HEK293 (cell line): ENCODE data around the gene PDK2.

Source experiments
- CTCF ChIP-seq: fragments of 450-650 bp; formaldehyde crosslinking; IDR thresholded peaks from 2 replicates; pipeline ENCODE4 v1.5.1; 2016; ENCODE audit warnings: missing biosample characterization, missing genetic modification characterization
- KLF8 ChIP-seq: fragments of 450-650 bp; formaldehyde crosslinking; IDR thresholded peaks from 2 replicates; pipeline ENCODE4 v1.5.1; 2016; ENCODE audit warnings: missing biosample characterization, missing genetic modification characterization
- KLF9 ChIP-seq: fragments of 450-650 bp; formaldehyde crosslinking; IDR thresholded peaks from 2 replicates; pipeline ENCODE4 v1.5.1; 2016; ENCODE audit warnings: missing biosample characterization, missing genetic modification characterization, low read depth
- OVOL3 ChIP-seq: fragments of 450-650 bp; formaldehyde crosslinking; IDR thresholded peaks from 2 replicates; pipeline ENCODE4 v1.5.1; 2016; ENCODE audit warnings: missing biosample characterization, missing genetic modification characterization
- ZBTB49 ChIP-seq: fragments of 450-650 bp; formaldehyde crosslinking; IDR thresholded peaks from 2 replicates; pipeline ENCODE4 v1.5.1; 2016; ENCODE audit warnings: missing biosample characterization, missing genetic modification characterization, low read depth
- ZFP69B ChIP-seq: fragments of 450-650 bp; formaldehyde crosslinking; IDR thresholded peaks from 2 replicates; pipeline ENCODE4 v1.5.1; 2016; ENCODE audit warnings: missing biosample characterization, missing genetic modification characterization
- ZNF132 ChIP-seq: fragments of 450-650 bp; formaldehyde crosslinking; IDR thresholded peaks from 2 replicates; pipeline ENCODE4 v1.5.1; 2017; ENCODE audit warnings: missing biosample characterization, missing genetic modification characterization, borderline replicate concordance
- ZNF140 ChIP-seq: fragments of 450-650 bp; formaldehyde crosslinking; IDR thresholded peaks from 2 replicates; pipeline ENCODE4 v1.5.1; 2016; ENCODE audit warnings: missing biosample characterization, missing genetic modification characterization
- ZNF157 ChIP-seq: fragments of 450-650 bp; formaldehyde crosslinking; IDR thresholded peaks from 2 replicates; pipeline ENCODE4 v1.5.1; 2016; ENCODE audit warnings: missing biosample characterization, missing genetic modification characterization
- ZNF18 ChIP-seq: fragments of 450-650 bp; formaldehyde crosslinking; IDR thresholded peaks from 2 replicates; pipeline ENCODE4 v1.5.1; 2016; ENCODE audit warnings: missing biosample characterization, missing genetic modification characterization
- ZNF202 ChIP-seq: fragments of 450-650 bp; formaldehyde crosslinking; IDR thresholded peaks from 2 replicates; pipeline ENCODE4 v1.5.1; 2016; ENCODE audit warnings: missing biosample characterization, missing genetic modification characterization, borderline replicate concordance
- ZNF211 ChIP-seq: fragments of 450-650 bp; formaldehyde crosslinking; IDR thresholded peaks from 2 replicates; pipeline ENCODE4 v1.5.1; 2016; ENCODE audit warnings: low read depth, missing biosample characterization, missing genetic modification characterization
- ZNF23 ChIP-seq: fragments of 450-650 bp; formaldehyde crosslinking; IDR thresholded peaks from 2 replicates; pipeline ENCODE4 v1.5.1; 2016; ENCODE audit warnings: missing biosample characterization, missing genetic modification characterization, borderline replicate concordance
- ZNF324 ChIP-seq: fragments of 450-650 bp; formaldehyde crosslinking; IDR thresholded peaks from 2 replicates; pipeline ENCODE4 v1.5.1; 2016; ENCODE audit warnings: missing biosample characterization, missing genetic modification characterization
- ZNF391 ChIP-seq: fragments of 450-650 bp; formaldehyde crosslinking; IDR thresholded peaks from 2 replicates; pipeline ENCODE4 v1.5.1; 2016; ENCODE audit warnings: low read depth, missing biosample characterization, missing genetic modification characterization, borderline replicate concordance
- ZNF514 ChIP-seq: fragments of 450-650 bp; formaldehyde crosslinking; IDR thresholded peaks from 2 replicates; pipeline ENCODE4 v1.5.1; 2016; ENCODE audit warnings: missing biosample characterization, missing genetic modification characterization
- ZNF518A ChIP-seq: fragments of 450-650 bp; formaldehyde crosslinking; conservative IDR thresholded peaks from 2 replicates; pipeline ENCODE4 v1.5.1; 2016; ENCODE audit warnings: low read depth, missing biosample characterization, missing genetic modification characterization
- ZNF530 ChIP-seq: fragments of 450-650 bp; formaldehyde crosslinking; IDR thresholded peaks from 2 replicates; pipeline ENCODE4 v1.5.1; 2016; ENCODE audit warnings: low read depth, missing biosample characterization, missing genetic modification characterization
- ZNF558 ChIP-seq: fragments of 450-650 bp; formaldehyde crosslinking; IDR thresholded peaks from 2 replicates; pipeline ENCODE4 v1.5.1; 2016; ENCODE audit warnings: missing biosample characterization, missing genetic modification characterization
- ZNF585B ChIP-seq: fragments of 450-650 bp; formaldehyde crosslinking; IDR thresholded peaks from 2 replicates; pipeline ENCODE4 v1.5.1; 2016; ENCODE audit warnings: missing biosample characterization, missing genetic modification characterization
- ZNF600 ChIP-seq: fragments of 450-650 bp; formaldehyde crosslinking; IDR thresholded peaks from 2 replicates; pipeline ENCODE4 v1.5.1; 2016; ENCODE audit warnings: missing biosample characterization, missing genetic modification characterization
- ZNF624 ChIP-seq: fragments of 450-650 bp; formaldehyde crosslinking; IDR thresholded peaks from 2 replicates; pipeline ENCODE4 v1.5.1; 2017; ENCODE audit warnings: missing biosample characterization, missing genetic modification characterization
- ZNF645 ChIP-seq: fragments of 450-650 bp; formaldehyde crosslinking; IDR thresholded peaks from 2 replicates; pipeline ENCODE4; 2016; ENCODE audit warnings: missing biosample characterization, missing genetic modification characterization
- ZNF660 ChIP-seq: fragments of 450-650 bp; IDR thresholded peaks from 2 replicates; pipeline ENCODE4 v1.5.1; 2018; ENCODE audit warnings: missing biosample characterization, mild to moderate bottlenecking, missing genetic modification characterization
- ZNF664 ChIP-seq: fragments of 450-650 bp; formaldehyde crosslinking; IDR thresholded peaks from 2 replicates; pipeline ENCODE4 v1.5.1; 2016; ENCODE audit warnings: missing biosample characterization, missing genetic modification characterization
- ZNF677 ChIP-seq: fragments of 450-650 bp; IDR thresholded peaks from 2 replicates; pipeline ENCODE4 v1.5.0; 2018; ENCODE audit warnings: missing biosample characterization, mild to moderate bottlenecking, missing genetic modification characterization, moderate library complexity
- ZNF76 ChIP-seq: fragments of 450-650 bp; formaldehyde crosslinking; IDR thresholded peaks from 2 replicates; pipeline ENCODE4; 2016; ENCODE audit warnings: low read depth, missing biosample characterization, missing genetic modification characterization, borderline replicate concordance
- ZNF768 ChIP-seq: fragments of 450-650 bp; formaldehyde crosslinking; IDR thresholded peaks from 2 replicates; pipeline ENCODE4 v1.5.1; 2018; ENCODE audit warnings: missing biosample characterization, mild to moderate bottlenecking, missing genetic modification characterization

The PDK2 gene

GRCh38 chr17:50161023-50161910 lies 66.1 kb downstream of the PDK2 start (continued):
- TF ChIP-seq ZBTB49 (tag by site-specific recombination), result no peak
- peak; percentile 10; the same call in 1 of the 2 replicates for TF ChIP-seq OVOL3 (tag by site-specific recombination)
- TF ChIP-seq ZNF202 (tag by site-specific recombination), result no peak
- TF ChIP-seq ZNF140 (tag by site-specific recombination), result no peak
- peak; percentile 88 for TF ChIP-seq ZNF76 (tag by site-specific recombination)
- TF ChIP-seq ZNF624 (tag by site-specific recombination), result no peak
- TF ChIP-seq ZNF660, result no peak; the same call in 1 of the 2 replicates
- TF ChIP-seq ZNF324 (tag by site-specific recombination), result no peak
- no peak for TF ChIP-seq ZNF514 (tag by site-specific recombination)
- TF ChIP-seq ZNF211 (tag by site-specific recombination), result no peak
- no peak for TF ChIP-seq ZNF677 (tag by site-specific recombination)
- TF ChIP-seq ZNF585B (tag by site-specific recombination), result no peak
- TF ChIP-seq ZNF157 (tag by site-specific recombination), result no peak
- TF ChIP-seq KLF9, result peak; percentile 57
- peak; percentile 100 for TF ChIP-seq CTCF
- TF ChIP-seq ZNF18 (tag by site-specific recombination), result no peak
- no peak for TF ChIP-seq ZNF664
- no peak for TF ChIP-seq ZNF132 (tag by site-specific recombination)
- TF ChIP-seq ZNF23, result no peak
- no peak for TF ChIP-seq ZNF645
- peak; percentile 19; the same call in 1 of the 2 replicates for TF ChIP-seq ZFP69B (tag by site-specific recombination)
- no peak for TF ChIP-seq ZNF518A (tag by site-specific recombination)
- TF ChIP-seq ZNF558 (tag by site-specific recombination), result no peak
- no peak for TF ChIP-seq ZNF768 (tag by site-specific recombination)
- TF ChIP-seq KLF8 (tag by site-specific recombination), result peak; percentile 64; the same call in 1 of the 2 replicates
- TF ChIP-seq ZNF530 (tag by site-specific recombination), result no peak
- peak; percentile 92 for TF ChIP-seq ZNF600 (tag by site-specific recombination)
- peak; percentile 68; the same call in 1 of the 2 replicates for TF ChIP-seq ZNF391 (tag by site-specific recombination)
